IMR-90 (cell line): ENCODE data around the gene PIKFYVE. TPM values are rescaled to one million over a fixed set of nuclear protein-coding genes. Genes with fewer than 3 reads are reported as not detected.

Experiments
- ATAC-seq: fragments of 200-7000 bp; cut with Tn5 transposase; 2 replicates; pipeline ENCODE4 v1.9.1; 2020; ENCODE audit warnings: low read depth, mild to moderate bottlenecking, moderate library complexity
- BruUV-seq: library from RNA; stranded (reverse); fragments of 400-500 nt; replicated peaks from 2 replicates; lab custom pipeline; 2021; lab: Mats Ljungman, UMichigan
- CTCF ChIA-PET: fragments of 300-600 bp; formaldehyde crosslinking; extraction: SDS; loops from one replicate; lab custom pipeline; 2021; ENCODE audit warnings: antibody characterized with exemption; lab: Yijun Ruan, JAX
- POLR2A ChIA-PET: fragments of 300-600 bp; sonication (Branson Sonifier 250); formaldehyde crosslinking; loops from one replicate; lab custom pipeline; 2022; ENCODE audit warnings: antibody characterized with exemption; ENCODE audit not compliant: unreplicated experiment; lab: Charles Lee
- DNase-seq: peaks from one replicate; pipeline ENCODE4 v3.0.0; 2013
- H2AFZ ChIP-seq: replicated peaks from 2 replicates; pipeline ENCODE3; 2013; ENCODE audit warnings: low read length, mild to moderate bottlenecking; ENCODE audit not compliant: poor library complexity
- H2AK5ac ChIP-seq: 2 replicates; pipeline ENCODE4 v1.6.1; 2013; ENCODE audit warnings: low read depth, low read length, inconsistent platforms
- H2AK9ac ChIP-seq: replicated peaks from 2 replicates; pipeline ENCODE3; 2013; ENCODE audit warnings: mild to moderate bottlenecking, low read depth, low read length, moderate library complexity; ENCODE audit not compliant: poor library complexity
- H2BK120ac ChIP-seq: 2 replicates; pipeline ENCODE4 v1.6.1; 2013; ENCODE audit warnings: low read depth, low read length, inconsistent platforms
- H2BK15ac ChIP-seq: 3 replicates; pipeline ENCODE4 v1.6.1; 2013; ENCODE audit warnings: low read depth, low read length, inconsistent platforms
- H2BK20ac ChIP-seq: 2 replicates; pipeline ENCODE4 v1.6.1; 2013; ENCODE audit warnings: low read depth, mild to moderate bottlenecking, inconsistent platforms, low read length, moderate library complexity
- H2BK5ac ChIP-seq: 2 replicates; pipeline ENCODE4 v1.6.1; 2013; ENCODE audit warnings: mild to moderate bottlenecking, low read depth, low read length, inconsistent platforms; ENCODE audit not compliant: poor library complexity, severe bottlenecking
- H3K14ac ChIP-seq: replicated peaks from 2 replicates; pipeline ENCODE4 v1.6.1; 2013; ENCODE audit warnings: low read depth, low read length, inconsistent platforms
- H3K18ac ChIP-seq: 2 replicates; pipeline ENCODE4 v1.6.1; 2013; ENCODE audit warnings: low read depth, low read length, control low read depth
- H3K23ac ChIP-seq: 2 replicates; pipeline ENCODE4 v1.6.1; 2013; ENCODE audit warnings: low read depth, low read length, inconsistent platforms
- H3K27ac ChIP-seq: 2 replicates; pipeline ENCODE4 v1.5.1; 2013; ENCODE audit warnings: mild to moderate bottlenecking, control low read depth, low read length; ENCODE audit not compliant: insufficient read depth
- H3K27me3 ChIP-seq: 2 replicates; pipeline ENCODE4 v1.6.1; 2013; ENCODE audit warnings: low read length; ENCODE audit not compliant: control insufficient read depth, insufficient read depth
- H3K36me3 ChIP-seq: 2 replicates; pipeline ENCODE4 v1.6.1; 2013; ENCODE audit warnings: low read length, mixed read lengths; ENCODE audit not compliant: control insufficient read depth, insufficient read depth
- H3K4ac ChIP-seq: 2 replicates; pipeline ENCODE4 v1.6.1; 2013; ENCODE audit warnings: low read depth, low read length, inconsistent platforms
- H3K4me1 ChIP-seq: 2 replicates; pipeline ENCODE4 v1.6.1; 2013; ENCODE audit warnings: low read length, mixed read lengths; ENCODE audit not compliant: control insufficient read depth, insufficient read depth
- H3K4me2 ChIP-seq: 2 replicates; pipeline ENCODE4 v1.6.1; 2013; ENCODE audit warnings: low read depth, mild to moderate bottlenecking, control low read depth, low read length, moderate library complexity
- H3K4me3 ChIP-seq: 2 replicates; pipeline ENCODE4 v1.5.1; 2013; ENCODE audit warnings: low read depth, mild to moderate bottlenecking, control low read depth, low read length, moderate library complexity; ENCODE audit not compliant: insufficient read depth
- H3K56ac ChIP-seq: 2 replicates; pipeline ENCODE4 v1.6.1; 2013; ENCODE audit warnings: low read length, inconsistent platforms; ENCODE audit not compliant: insufficient read depth; ENCODE audit errors: extremely low read depth
- H3K79me1 ChIP-seq, 2 experiments: 2 replicates each; pipeline ENCODE4 v1.6.1; 2013; ENCODE audit warnings: low read length in 2 of 2, inconsistent platforms in 1 of 2, low read depth in 1 of 2
- H3K9ac ChIP-seq: 2 replicates; pipeline ENCODE4 v1.6.1; 2013; ENCODE audit warnings: low read depth, low read length, control low read depth
- H3K9me1 ChIP-seq: 2 replicates; pipeline ENCODE4 v1.6.1; 2013; ENCODE audit warnings: low read length, inconsistent platforms; ENCODE audit not compliant: insufficient read depth
- H3K9me3 ChIP-seq: 2 replicates; pipeline ENCODE4 v1.6.1; 2013; ENCODE audit warnings: low read length; ENCODE audit not compliant: control insufficient read depth, insufficient read depth
- H4K20me1 ChIP-seq: 2 replicates; pipeline ENCODE4 v1.6.1; 2013; ENCODE audit warnings: low read length, inconsistent platforms; ENCODE audit not compliant: insufficient read depth
- H4K5ac ChIP-seq: 2 replicates; pipeline ENCODE4 v1.6.1; 2013; ENCODE audit warnings: mild to moderate bottlenecking, low read depth, low read length, control low read depth
- H4K8ac ChIP-seq, 2 experiments: 2 replicates each; pipeline ENCODE4 v1.6.1; 2013; ENCODE audit warnings: low read depth in 2 of 2, low read length in 2 of 2, control low read depth in 1 of 2, inconsistent platforms in 1 of 2
- H4K91ac ChIP-seq: 2 replicates; pipeline ENCODE4 v1.6.1; 2013; ENCODE audit warnings: low read depth, low read length, inconsistent platforms; ENCODE audit not compliant: insufficient read depth
- BHLHE40 ChIP-seq: fragments of 150-350 bp; IDR thresholded peaks from 2 replicates; pipeline ENCODE4 v1.6.1; 2016; ENCODE audit warnings: mild to moderate bottlenecking, low read depth, low read length
- FOS ChIP-seq: fragments of 150-350 bp; IDR thresholded peaks from 2 replicates; pipeline ENCODE4 v1.6.1; 2016; ENCODE audit warnings: low read depth, low read length
- MAZ ChIP-seq: IDR thresholded peaks from 2 replicates; pipeline ENCODE4 v1.6.1; 2012; ENCODE audit warnings: low read depth, mild to moderate bottlenecking, low read length, improper control_type of control experiment, moderate library complexity, borderline replicate concordance
- NFE2L2 ChIP-seq: fragments of 150-350 bp; IDR thresholded peaks from 2 replicates; pipeline ENCODE4 v1.6.1; 2016; ENCODE audit warnings: low read depth, mild to moderate bottlenecking, low read length
- RFX5 ChIP-seq: IDR thresholded peaks from 2 replicates; pipeline ENCODE4 v1.8.0; 2012; ENCODE audit warnings: low read depth, mild to moderate bottlenecking, low read length, moderate library complexity
- SMC3 ChIP-seq: fragments of 150-350 bp; IDR thresholded peaks from 2 replicates; pipeline ENCODE4 v1.6.1; 2016; ENCODE audit warnings: low read depth, mild to moderate bottlenecking, antibody characterized with exemption, low read length, moderate library complexity
- WGBS, 2 experiments: methylation state at CpG; one replicate each; pipeline versions ENCODE4 v1.1.5 to v1.1.7; 2013; ENCODE audit warnings: missing lambda C conversion rate in 2 of 2; ENCODE audit not compliant: insufficient read length in 1 of 2; ENCODE audit errors: extremely low coverage in 2 of 2; 5-methylcytosine and 5-hydroxymethylcytosine counted together
- dilution Hi-C: fragments of 300-500 bp; cut with HindIII; formaldehyde crosslinking; loops from one replicate; pipeline ENCODE4 v1.14.3; 2018; ENCODE audit warnings: low sequenced_read_pairs; ENCODE audit not compliant: unreplicated experiment
- in situ Hi-C: fragments of 300-500 bp; cut with MboI; formaldehyde crosslinking; loops from 3 replicates; pipeline ENCODE4 v1.14.3; 2019; ENCODE audit warnings: low sequenced_read_pairs, inconsistent platforms, mixed read lengths
- intact Hi-C: fragments of 100-400 bp; cut with micrococcal nuclease; formaldehyde crosslinking; loops from 2 replicates; pipeline ENCODE4 v1.10.0; 2022
- polyA plus RNA-seq, 3 experiments: library from polyadenylated mRNA; depleted of rRNA; stranded (reverse); fragments of >200 nt; gene quantifications; 2 replicates each; pipeline ENCODE4 v1.2.3, GENCODE V29; 2012; ENCODE audit warnings: low replicate concordance in 1 of 3
- total RNA-seq: library from RNA; depleted of rRNA; stranded (reverse); fragments of >200 nt; gene quantifications from 2 replicates; pipeline ENCODE4 v1.2.3, GENCODE V29; 2012

Gene PIKFYVE
- total and polyA plus RNA-seq, 2 of the 4 experiments (the other 2 are of a cell fraction), result 9.3 to 34.6 TPM

GRCh38 chr2:208228476-208228875 is 37.6 kb upstream of the PIKFYVE start:
- Histone ChIP-seq H4K91ac (no peak overlapping the region), H2AFZ (no peak overlapping the region), H3K9me3 (no peaks in the 10 kb centered on the region), H3K23ac (no peak overlapping the region), H4K5ac (no peak overlapping the region), H3K4me2 (no peak overlapping the region), H3K27me3 (no peaks in the 10 kb centered on the region), H3K4me3 (no peak overlapping the region), H3K79me1 (no peaks in the 10 kb centered on the region), H4K8ac (no peak overlapping the region), H3K4me1 (no peaks in the 10 kb centered on the region), H3K9me1 (no peaks in the 10 kb centered on the region), H3K9ac (no peak overlapping the region), H3K18ac (no peak overlapping the region), H3K14ac (no peak overlapping the region), H2BK15ac (no peak overlapping the region), H2AK5ac (no peak overlapping the region), H2BK20ac (no peak overlapping the region), H3K56ac (no peak overlapping the region), H2BK5ac (no peak overlapping the region), H3K4ac (no peak overlapping the region), H3K27ac (no peak overlapping the region), H2BK120ac (no peak overlapping the region), H2AK9ac (no peak overlapping the region), H4K20me1 (no peaks in the 10 kb centered on the region; the same call in 1 of the 2 replicates), H3K36me3 (no peaks in the 10 kb centered on the region)
- no CpG with 5 or more reads among the region's 1 CpG for WGBS, 2 experiments
- DNase-seq (no peak), ATAC-seq (no peak)
- ChIA-PET POLR2A (no interaction called here), CTCF (interaction anchor here (0.8 kb wide), 1 partner anchor 53 kb away, joined by 6 read pairs; no protein-coding TSS in a partner anchor)
- dilution Hi-C loops (no loop called here), intact Hi-C loops (no loop called here), in situ Hi-C loops (no loop called here)
- BruUV-seq, result no TSS peak
- TF ChIP-seq RFX5, result no peak
- TF ChIP-seq NFE2L2, result no peak
- TF ChIP-seq MAZ, result no peak
- no peak for TF ChIP-seq SMC3
- no peak for TF ChIP-seq BHLHE40
- TF ChIP-seq FOS, result no peak
